Measurements from ENCODE around the gene SNX9.
A peak's percentile ranks its signal among the peaks of the same experiment; 100 is the strongest.

The SNX9 gene

DNA sequence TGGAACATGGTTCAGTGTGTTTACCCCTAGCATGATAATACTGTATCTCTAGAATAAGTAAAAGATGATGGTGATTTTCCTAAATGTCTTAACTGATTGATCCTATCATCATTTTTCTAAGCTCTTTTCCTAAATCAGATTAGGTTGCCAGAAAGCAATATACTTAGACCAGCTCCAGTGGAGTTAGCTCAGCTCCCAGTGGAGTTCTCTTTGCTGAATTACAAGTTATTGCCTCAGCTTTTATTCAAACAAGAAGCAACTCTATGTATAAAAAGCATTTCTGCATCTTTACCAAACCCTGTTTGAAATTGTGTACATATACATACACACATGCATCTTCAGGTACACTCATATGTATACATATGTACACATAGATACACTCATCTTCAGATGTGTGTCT lies 44.9 kb downstream of the SNX9 start:
- no peak overlapping the region for H3K4me3 ChIP-seq (ENCODE audit: low read length)
- DNase-seq (ENCODE audit: low read depth): no peak
- TF ChIP-seq, protein P1, sequence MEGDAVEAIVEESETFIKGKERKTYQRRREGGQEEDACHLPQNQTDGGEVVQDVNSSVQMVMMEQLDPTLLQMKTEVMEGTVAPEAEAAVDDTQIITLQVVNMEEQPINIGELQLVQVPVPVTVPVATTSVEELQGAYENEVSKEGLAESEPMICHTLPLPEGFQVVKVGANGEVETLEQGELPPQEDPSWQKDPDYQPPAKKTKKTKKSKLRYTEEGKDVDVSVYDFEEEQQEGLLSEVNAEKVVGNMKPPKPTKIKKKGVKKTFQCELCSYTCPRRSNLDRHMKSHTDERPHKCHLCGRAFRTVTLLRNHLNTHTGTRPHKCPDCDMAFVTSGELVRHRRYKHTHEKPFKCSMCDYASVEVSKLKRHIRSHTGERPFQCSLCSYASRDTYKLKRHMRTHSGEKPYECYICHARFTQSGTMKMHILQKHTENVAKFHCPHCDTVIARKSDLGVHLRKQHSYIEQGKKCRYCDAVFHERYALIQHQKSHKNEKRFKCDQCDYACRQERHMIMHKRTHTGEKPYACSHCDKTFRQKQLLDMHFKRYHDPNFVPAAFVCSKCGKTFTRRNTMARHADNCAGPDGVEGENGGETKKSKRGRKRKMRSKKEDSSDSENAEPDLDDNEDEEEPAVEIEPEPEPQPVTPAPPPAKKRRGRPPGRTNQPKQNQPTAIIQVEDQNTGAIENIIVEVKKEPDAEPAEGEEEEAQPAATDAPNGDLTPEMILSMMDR (IDR thresholded peaks at IDR 0.05; ENCODE audit: insufficient read depth, low read depth, low read length, missing control alignments): no peak

DNA sequence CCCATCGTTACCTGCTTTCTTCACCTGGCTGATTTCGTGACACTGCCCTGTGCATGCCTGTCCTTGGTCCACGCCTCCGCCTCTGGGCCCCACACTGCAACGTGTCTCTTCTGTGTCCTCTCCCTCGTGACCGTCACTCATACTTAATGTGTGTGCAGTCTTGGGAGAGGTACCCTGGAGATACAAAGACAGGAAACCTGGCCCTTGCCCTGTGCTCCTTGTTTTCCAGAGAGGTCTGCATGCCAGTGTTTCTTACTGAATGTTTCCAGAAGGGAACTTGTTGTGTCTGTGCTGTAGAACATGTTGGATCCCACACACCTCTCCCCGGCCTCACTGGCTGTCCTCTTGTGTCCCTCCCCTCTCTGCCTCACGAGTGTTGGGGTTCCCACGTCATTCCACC lies 45.8 kb downstream of the SNX9 start:
- TF ChIP-seq, protein P1 (IDR thresholded peaks at IDR 0.05; ENCODE audit: insufficient read depth, low read depth, low read length, missing control alignments): no peak
- no peak overlapping the region for H3K4me3 ChIP-seq (ENCODE audit: low read length)
- no peak for DNase-seq (ENCODE audit: low read depth)

DNA sequence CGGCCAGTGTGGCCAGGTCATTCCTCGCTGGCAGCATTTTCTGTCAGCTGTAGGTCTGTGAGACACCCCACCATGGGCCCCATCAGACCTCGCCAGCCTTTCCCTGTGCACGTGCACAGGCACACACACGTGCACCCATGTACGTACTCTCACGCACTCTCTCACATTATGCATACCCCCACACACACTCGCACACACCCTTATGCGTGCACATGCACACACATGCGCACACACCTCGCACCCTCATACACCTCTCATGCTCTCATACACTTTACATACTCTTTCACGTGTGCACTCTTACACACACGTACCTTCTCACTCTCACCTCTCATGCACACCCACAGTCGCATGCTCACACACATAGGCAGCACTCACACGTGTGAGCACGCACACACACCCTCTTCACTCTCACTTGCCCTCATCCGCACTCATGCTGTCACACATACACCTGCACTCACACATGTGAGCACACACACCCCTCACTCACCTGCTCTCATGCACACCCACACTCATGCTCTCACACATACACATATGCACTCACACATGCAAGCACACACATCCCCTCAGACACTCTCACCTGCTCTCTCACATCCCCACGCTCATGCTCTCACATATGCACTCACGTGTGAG lies 46.7 kb downstream of the SNX9 start:
- H3K4me3 ChIP-seq (ENCODE audit: low read length): no peak overlapping the region
- DNase-seq (ENCODE audit: low read depth): no peak
- TF ChIP-seq, protein P1 (IDR thresholded peaks at IDR 0.05; ENCODE audit: insufficient read depth, low read depth, low read length, missing control alignments): no peak

DNA sequence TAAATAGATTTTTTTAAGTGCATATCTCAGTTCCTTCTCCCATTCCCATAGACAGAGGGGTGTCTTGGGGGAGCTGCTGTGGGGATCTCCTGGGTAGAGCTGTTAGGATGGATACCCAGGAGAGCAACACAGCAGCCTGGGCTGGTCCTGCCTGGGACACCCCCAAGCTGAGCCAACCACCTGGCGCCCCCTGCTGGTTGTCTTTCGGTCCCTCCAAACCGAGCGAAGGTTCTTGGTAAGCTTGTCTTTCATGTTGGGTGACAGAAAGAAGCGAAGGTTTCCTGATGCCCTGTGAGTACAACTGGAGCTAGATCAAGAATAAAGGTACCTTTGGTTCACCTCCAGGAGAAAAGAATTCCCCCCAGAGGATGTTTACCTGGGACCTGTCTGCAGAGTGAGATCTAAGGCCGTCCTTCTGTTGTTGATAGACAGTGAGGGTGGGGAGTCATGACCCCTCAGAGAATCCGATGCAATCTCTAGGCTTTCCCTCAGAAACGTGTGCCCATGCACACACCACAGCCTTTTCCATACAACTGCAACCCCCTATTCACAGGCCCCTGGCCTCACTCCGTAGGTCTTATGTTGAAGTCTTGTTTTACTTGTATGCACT lies 50.8 kb downstream of the SNX9 start:
- TF ChIP-seq, protein P1 (IDR thresholded peaks at IDR 0.05; ENCODE audit: insufficient read depth, low read depth, low read length, missing control alignments): peak; percentile 93
- no peak overlapping the region for H3K4me3 ChIP-seq (ENCODE audit: low read length)
- DNase-seq (ENCODE audit: low read depth): peak; percentile 82

DNA sequence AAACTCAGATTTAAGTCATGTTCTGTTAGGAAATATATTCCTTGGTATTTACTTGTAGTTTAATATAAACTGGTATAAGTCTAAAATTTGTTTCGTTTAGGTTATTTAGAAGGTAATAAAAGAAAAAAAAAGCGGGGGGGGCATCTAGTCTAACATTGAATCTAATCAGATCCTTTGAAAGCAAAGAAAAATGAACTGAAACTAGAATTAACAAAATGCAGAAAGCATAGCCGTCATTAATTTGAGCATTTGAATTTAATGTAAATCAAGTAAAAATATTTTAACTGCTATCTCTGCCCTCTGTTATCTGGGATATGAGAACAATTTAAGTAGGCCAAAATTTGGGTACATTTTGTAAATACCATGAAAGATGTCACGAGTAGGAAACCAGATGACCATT lies 54.1 kb downstream of the SNX9 start:
- no peak overlapping the region for H3K4me3 ChIP-seq (ENCODE audit: low read length)
- TF ChIP-seq, protein P1 (IDR thresholded peaks at IDR 0.05; ENCODE audit: insufficient read depth, low read depth, low read length, missing control alignments): no peak
- DNase-seq (ENCODE audit: low read depth): no peak

DNA sequence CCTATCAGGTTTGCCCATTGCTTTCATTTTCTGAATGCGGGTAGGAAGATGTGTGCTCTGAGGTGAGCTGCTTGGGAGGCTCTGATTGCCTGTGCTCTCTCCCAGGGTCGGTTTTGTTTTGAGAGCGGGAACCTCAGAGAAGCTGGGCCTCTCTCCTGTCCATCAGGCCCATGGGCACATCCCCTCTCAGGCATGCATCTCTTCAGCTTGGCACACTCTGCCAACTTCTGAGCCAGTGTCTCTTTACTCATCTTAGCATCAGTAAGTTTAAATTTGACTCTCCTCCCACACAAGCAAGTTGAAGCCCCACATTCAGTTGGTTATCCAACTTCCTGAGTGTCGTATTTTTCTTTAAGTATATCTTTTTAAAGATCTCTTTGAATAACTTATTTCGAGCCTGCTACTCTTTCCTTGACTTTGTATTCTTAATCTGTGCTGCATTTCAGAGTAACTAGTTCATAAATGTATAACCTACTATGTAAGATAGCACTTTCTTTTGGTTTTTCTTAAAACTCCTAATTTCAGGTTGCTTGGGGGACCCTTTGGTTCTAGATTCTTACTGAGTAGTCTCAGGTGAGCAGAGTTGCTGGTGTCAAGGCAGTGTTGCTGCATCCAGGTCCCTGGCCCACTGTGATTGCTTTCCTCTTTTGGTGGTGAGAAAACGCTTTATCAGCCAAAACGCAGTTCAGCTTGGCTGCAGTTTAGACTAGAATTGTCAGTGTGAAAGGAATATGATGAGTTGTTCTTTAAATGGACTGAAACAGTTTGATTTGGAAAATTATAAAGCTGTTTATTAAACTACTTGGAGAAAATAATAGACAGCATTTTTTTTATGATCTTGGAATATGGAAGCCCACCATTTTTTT lies 54.8 kb downstream of the SNX9 start:
- DNase-seq (ENCODE audit: low read depth): no peak
- TF ChIP-seq, protein P1 (IDR thresholded peaks at IDR 0.05; ENCODE audit: insufficient read depth, low read depth, low read length, missing control alignments): no peak

More for the DNA sequence above, 54.8 kb downstream of the SNX9 start:
- H3K4me3 ChIP-seq (ENCODE audit: low read length): no peak overlapping the region
